GM20000 (cell line): Measurements from ENCODE around the gene KDM8.

ENCODE experiments used
- DNase-seq: peaks from one replicate; pipeline ENCODE4 v3.0.0; 2012; ENCODE audit warnings: low spot score
- TF ChIP-seq, protein P1 (sequence below): IDR thresholded peaks from 2 replicates; pipeline ENCODE4 v1.5.1; 2012; ENCODE audit warnings: mild to moderate bottlenecking, control low read depth; ENCODE audit errors: extremely low read depth, missing control alignments

The KDM8 gene

DNA sequence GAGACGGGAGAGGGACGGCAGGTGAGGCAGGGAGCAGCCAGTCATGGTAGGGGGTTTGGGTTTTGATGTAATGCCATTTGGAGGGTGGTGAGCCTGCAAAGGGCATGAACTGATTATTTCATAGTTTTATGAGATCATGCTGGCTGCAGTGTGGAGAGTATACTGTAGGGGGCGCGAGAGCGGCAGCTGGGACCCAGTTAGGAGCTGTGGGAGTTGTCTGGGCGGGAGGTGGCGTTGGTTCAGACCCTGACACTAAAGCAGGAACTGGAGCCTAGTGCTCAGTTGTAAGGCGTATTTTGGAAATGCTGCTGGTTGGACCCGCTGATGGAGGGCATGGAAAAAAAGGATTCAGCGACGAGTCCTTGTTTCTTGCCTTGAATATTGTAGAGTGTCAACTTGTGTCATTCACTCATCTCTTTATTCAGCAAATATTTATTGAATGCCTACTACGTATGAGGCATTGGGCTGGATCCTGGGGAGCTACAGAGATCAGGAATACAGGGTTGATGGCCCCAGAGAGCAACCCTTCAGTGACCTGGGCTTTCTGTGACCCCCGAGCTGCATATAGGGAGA, 23.7 kb upstream of the KDM8 start:
- DNase-seq: peak; percentile 86
- TF ChIP-seq, protein P1, sequence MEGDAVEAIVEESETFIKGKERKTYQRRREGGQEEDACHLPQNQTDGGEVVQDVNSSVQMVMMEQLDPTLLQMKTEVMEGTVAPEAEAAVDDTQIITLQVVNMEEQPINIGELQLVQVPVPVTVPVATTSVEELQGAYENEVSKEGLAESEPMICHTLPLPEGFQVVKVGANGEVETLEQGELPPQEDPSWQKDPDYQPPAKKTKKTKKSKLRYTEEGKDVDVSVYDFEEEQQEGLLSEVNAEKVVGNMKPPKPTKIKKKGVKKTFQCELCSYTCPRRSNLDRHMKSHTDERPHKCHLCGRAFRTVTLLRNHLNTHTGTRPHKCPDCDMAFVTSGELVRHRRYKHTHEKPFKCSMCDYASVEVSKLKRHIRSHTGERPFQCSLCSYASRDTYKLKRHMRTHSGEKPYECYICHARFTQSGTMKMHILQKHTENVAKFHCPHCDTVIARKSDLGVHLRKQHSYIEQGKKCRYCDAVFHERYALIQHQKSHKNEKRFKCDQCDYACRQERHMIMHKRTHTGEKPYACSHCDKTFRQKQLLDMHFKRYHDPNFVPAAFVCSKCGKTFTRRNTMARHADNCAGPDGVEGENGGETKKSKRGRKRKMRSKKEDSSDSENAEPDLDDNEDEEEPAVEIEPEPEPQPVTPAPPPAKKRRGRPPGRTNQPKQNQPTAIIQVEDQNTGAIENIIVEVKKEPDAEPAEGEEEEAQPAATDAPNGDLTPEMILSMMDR: peak; percentile 99

DNA sequence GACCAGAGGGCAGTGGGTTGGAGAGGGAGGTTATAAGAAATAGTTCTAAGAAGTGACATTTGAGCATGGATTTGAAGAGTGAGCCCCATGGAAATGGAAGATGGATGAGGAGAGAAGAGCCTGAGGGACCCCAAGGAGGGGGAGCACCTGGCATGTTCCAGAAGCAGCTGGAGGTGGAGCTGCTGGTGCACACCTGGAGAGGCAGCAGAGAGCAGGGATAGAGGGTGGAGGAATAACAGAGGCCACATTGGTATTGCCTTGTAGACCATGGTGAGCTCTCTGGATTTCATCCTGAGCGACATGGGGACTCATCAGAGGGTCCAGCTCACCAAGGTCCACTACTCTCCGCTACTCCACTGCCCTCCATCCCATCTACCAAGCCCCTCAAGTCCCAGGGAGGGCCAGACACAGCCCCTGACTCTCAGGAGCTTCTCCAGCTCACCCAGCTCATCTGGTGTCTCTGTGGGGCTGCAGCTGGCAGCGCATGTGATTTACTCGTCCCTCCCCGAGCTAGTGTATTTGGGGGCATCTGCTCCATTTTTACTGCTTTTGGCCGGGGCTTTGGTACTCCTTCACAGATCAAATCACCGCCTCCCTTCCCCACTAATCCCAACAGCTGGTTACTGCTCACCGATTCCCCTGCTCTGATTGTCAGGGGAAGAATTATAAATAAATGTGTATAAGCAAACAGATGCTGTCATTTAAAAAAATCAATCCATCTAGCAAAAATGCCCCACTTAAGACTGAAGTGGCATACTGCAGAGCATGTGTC, 22.1 kb upstream of the KDM8 start:
- DNase-seq: no peak
- TF ChIP-seq, protein P1: no peak

DNA sequence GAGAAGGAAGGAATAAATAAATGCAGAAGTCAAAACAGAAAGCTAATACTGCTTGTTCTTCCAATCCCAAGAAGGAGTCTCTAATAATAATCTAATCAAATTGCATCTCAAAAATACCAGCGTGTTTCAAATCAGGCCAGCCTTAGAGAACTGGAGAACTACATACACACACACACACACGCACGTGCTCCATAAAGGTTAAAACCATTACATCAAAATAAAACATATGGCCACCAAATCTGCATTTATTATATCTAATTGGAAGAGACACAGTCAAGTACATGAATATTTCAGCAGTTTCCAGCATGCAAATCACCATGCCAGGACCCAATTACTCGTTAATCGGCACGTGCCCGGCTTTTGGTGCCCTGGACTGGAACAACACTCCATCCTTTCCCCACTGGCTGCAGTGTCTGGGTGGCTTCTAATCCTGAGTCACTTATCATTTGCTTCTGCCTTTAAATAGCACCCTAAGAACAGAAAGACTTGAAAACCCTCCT, 20.4 kb upstream of the KDM8 start:
- no peak for DNase-seq
- TF ChIP-seq, protein P1: no peak

DNA sequence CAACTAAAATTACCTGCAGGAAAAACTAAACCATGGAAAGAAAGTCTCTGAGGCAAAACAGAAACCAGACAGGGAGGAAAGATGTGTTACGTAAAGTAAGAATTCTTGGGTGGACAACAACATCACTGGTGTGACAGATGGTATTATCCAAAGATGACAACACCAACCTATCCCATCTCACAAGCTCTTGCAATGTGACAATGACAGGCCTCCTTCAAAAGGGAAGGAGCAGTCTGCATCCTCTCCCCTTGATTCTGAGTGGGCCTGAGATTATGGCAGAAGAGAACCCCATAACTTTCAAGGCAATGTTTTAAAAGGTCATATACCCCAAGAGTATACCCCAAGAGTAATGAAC, 17.6 kb upstream of the KDM8 start:
- no peak for DNase-seq
- TF ChIP-seq, protein P1: no peak

DNA sequence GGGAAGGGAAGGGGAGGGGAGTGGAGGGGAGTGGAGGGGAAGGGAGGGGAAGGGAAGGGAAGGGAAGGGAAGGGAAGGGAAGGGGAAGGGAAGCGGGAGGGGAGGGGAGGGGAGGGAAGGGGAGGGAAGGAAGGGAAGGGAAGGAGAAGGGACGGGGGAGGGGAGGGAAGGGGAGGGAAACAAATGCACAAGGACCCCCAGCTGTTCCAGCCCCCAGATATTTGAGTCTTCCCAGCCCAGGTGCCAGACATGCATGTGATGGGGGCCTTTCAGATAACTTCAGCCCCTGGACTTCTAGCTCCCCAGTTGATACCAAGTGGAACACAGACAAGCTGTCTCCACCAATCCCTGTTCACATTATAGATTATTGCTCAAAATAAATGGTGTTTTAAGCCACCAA, 14.7 kb upstream of the KDM8 start:
- DNase-seq: no peak
- TF ChIP-seq, protein P1: no peak

DNA sequence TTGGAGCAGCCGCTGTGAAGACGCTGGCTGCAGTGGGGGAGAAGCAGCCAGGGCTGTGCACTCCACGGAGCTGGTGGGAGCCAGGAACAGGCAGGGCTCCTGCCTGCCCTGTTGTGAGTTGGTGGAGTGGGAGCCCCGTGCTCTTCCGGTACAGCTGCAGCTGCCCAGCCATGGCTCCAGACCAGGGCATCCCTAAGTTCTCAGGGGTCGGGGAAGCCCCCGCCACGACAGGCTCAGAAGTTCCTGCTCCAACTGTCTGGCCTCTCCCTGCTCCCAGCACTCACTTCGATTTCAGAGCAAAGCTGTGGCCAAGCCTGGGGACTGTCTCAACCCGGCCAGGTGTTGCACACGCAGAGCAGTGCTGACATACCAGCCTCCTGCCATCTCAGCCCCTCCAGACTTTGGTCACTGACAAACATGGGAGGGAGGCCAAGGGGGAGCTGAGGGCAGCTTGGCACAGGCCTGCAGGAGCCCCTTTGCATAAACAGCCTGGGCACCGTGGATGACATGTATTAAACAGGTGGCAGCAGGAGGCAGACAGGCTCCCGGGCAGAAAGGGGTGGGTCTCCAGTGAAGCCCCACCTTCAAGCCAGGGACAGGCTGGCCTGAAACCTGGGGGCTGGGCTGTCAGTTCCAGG, 13.9 kb upstream of the KDM8 start:
- TF ChIP-seq, protein P1: no peak
- DNase-seq: no peak

DNA sequence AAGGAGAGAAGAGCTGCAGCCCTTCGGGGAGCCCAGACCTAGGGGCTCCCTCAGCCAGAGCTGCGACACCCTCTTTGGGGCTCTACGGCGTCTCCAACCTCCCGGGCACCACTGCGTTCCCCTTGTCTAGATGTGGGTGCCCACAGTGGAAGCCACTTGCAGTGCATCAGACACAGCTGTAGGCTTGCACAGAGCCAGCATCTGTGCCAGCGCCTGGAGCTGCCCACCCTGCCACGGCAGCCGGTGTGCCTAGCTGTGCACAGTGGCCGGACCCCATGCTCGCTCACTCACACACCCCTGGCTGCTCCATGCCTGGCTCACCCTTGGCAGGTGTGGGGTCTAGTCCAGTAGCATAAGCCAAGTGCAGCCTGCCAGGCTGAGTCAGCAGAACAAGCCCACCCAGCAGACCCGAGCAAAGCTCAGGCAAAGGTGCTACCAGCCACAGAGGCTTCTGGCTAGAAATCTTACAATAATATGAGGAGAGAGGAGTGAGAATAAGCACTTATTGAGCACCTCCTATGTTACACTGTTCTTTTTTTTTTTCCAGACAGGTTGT, 12.9 kb upstream of the KDM8 start:
- TF ChIP-seq, protein P1: no peak
- no peak for DNase-seq
